Heart left ventricle (tissue), 13 donors: Measurements from ENCODE around the gene AXIN1.

Experiments used
- CTCF ChIP-seq, 12 donors: fragments of 200-600 bp; sonication (generic) in 4 of 12; IDR thresholded peaks; one replicate each; pipeline versions ENCODE4 v1.5.0 to v1.8.0; 2018 to 2022; ENCODE audit warnings: antibody characterized with exemption in 12 of 12, mild to moderate bottlenecking in 5 of 12
- POLR2A ChIP-seq, 2 donors: fragments of 450-650 bp; IDR thresholded peaks; one replicate each; pipeline ENCODE4 v1.6.1; 2017; ENCODE audit warnings: antibody characterized with exemption in 2 of 2, mild to moderate bottlenecking in 2 of 2, moderate library complexity in 2 of 2
- donor health status: ischemic (EF 13 %, LVEDD 7.1; RV severe dilation, severe dysfunction).
- donor health status: DM: no; HTN: yes; CAD: no.
- donor health status: DM: no; HTN: no; CAD: no.
- donor health status: ischemic (EF 25% LVEDD 6.9; RV normal size, moderate dysfunction).
- donor health status: ischemic (EF 25% LVEDD 5.7; RV mildly dilated, moderate dysfunction).
- donor health status: ischemic (EF 35%, LVEDD 5.7; RV mildly dilated, moderate dysfunction).
- donor health status: nonischemic (EF 11% LVEDD 7.7; RV severe dilation, severe dysfunction).
- donor health status: DM: yes; HTN: yes; CAD: no.
- donor health status: PGD.
- donor health status: ischemic (EF 29% LVEDD 5.4; RV normal size, mild dysfunction).
- donor health status: nonischemic (EF 23%, LVEDD 6.1; RV moderate dilation, normal function).

GRCh38 chr16:252366-253337, 99.9 kb downstream of the AXIN1 start:
- TF ChIP-seq CTCF (IDR thresholded peaks at IDR 0.05) (no peak), POLR2A (IDR thresholded peaks at IDR 0.05) (no peak)
